Bronchial epithelial cell (primary cell): ENCODE data around the gene WASHC2A. TPM values are rescaled to one million over a fixed set of nuclear protein-coding genes. Genes with fewer than 3 reads are reported as not detected.
"Not testable (repeated sequence)": the region's sequence is repeated elsewhere in the genome, so short reads cannot be mapped to it uniquely, and the experiment has no call there.

Source experiments
- DNase-seq: peaks from one replicate; pipeline ENCODE4 v3.0.0-alpha.2; 2010; ENCODE audit warnings: low read depth
- FAIRE-seq: peaks from 2 replicates; lab custom pipeline; 2011; peaks lifted over from hg19 to GRCh38; lab: Jason Lieb, UNC
- H3K27me3 ChIP-seq: 2 replicates; pipeline ENCODE4 v1.5.1; 2011; ENCODE audit warnings: low read length; ENCODE audit not compliant: control insufficient read depth, insufficient read depth
- H3K36me3 ChIP-seq: 2 replicates; pipeline ENCODE4 v1.5.1; 2011; ENCODE audit warnings: low read length; ENCODE audit not compliant: control insufficient read depth, insufficient read depth
- H3K4me3 ChIP-seq: 2 replicates; pipeline ENCODE4 v1.5.1; 2011; ENCODE audit warnings: mild to moderate bottlenecking, low read depth, low read length, control low read depth
- total RNA-seq: library from RNA; depleted of rRNA; stranded (reverse); fragments of >200 nt; gene quantifications from 2 replicates; pipeline ENCODE4 v1.2.1, GENCODE V29; 2014
- TF ChIP-seq, protein P1 (sequence below): IDR thresholded peaks from 2 replicates; pipeline ENCODE4 v1.5.1; 2011; ENCODE audit warnings: mild to moderate bottlenecking, moderate library complexity, low read length, control low read depth, inconsistent platforms; ENCODE audit not compliant: insufficient read depth, severe bottlenecking

Gene WASHC2A, protein sequence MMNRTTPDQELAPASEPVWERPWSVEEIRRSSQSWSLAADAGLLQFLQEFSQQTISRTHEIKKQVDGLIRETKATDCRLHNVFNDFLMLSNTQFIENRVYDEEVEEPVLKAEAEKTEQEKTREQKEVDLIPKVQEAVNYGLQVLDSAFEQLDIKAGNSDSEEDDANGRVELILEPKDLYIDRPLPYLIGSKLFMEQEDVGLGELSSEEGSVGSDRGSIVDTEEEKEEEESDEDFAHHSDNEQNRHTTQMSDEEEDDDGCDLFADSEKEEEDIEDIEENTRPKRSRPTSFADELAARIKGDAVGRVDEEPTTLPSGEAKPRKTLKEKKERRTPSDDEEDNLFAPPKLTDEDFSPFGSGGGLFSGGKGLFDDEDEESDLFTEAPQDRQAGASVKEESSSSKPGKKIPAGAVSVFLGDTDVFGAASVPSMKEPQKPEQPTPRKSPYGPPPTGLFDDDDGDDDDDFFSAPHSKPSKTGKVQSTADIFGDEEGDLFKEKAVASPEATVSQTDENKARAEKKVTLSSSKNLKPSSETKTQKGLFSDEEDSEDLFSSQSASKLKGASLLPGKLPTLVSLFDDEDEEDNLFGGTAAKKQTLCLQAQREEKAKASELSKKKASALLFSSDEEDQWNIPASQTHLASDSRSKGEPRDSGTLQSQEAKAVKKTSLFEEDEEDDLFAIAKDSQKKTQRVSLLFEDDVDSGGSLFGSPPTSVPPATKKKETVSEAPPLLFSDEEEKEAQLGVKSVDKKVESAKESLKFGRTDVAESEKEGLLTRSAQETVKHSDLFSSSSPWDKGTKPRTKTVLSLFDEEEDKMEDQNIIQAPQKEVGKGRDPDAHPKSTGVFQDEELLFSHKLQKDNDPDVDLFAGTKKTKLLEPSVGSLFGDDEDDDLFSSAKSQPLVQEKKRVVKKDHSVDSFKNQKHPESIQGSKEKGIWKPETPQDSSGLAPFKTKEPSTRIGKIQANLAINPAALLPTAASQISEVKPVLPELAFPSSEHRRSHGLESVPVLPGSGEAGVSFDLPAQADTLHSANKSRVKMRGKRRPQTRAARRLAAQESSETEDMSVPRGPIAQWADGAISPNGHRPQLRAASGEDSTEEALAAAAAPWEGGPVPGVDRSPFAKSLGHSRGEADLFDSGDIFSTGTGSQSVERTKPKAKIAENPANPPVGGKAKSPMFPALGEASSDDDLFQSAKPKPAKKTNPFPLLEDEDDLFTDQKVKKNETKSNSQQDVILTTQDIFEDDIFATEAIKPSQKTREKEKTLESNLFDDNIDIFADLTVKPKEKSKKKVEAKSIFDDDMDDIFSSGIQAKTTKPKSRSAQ (N-terminal part only)
- 24.0 and 37.1 TPM in 2 replicates for total RNA-seq

DNA sequence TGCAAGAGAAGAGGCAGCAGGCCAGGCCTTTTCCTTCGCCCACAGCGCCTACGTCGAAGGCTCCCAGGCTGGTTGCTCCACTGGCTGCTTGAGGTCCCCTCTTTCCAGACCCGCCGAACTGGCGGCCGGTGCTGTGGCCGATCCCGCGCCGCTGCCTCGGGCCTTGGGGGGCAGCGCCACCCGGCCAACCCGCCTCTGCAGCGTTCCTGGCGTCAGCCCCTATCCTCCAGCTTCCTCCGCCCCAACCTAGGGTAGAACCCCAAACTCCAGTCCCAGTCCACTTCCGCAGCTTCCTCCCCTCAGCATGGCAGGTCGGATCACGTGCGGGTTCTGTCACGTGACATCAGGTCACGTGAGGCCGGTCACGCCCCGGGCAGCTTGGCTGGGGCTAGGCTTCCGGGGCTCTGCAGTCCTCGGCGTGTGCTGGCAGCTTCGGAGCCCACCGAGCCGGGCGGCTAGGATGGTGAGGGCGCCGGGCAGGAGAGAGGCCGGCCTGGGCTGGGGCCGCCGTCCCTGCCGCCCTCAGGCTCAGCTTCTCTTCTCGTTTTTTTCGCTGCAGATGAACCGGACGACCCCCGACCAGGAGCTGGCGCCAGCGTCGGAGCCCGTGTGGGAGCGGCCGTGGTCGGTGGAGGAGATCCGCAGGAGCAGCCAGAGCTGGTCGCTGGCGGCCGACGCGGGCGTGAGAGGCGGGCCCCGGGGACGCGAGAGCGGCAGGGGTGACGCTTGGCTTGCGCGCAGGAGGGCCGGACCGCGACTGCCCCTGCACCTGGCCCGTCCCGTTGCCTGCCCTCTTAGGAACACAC is at the start of gene WASHC2A:
TSS of gene WASHC2A (plus strand) at position 409 of the 806 bp plus-strand sequence. CDS start at position 461, 52 bp downstream.
- FAIRE-seq, H3K27me3 ChIP-seq, H3K36me3 ChIP-seq: not testable (repeated sequence)
- peak; percentile 40 for DNase-seq
- peak within 1 kb of the TSS; percentile 85 for H3K4me3 ChIP-seq

DNA sequence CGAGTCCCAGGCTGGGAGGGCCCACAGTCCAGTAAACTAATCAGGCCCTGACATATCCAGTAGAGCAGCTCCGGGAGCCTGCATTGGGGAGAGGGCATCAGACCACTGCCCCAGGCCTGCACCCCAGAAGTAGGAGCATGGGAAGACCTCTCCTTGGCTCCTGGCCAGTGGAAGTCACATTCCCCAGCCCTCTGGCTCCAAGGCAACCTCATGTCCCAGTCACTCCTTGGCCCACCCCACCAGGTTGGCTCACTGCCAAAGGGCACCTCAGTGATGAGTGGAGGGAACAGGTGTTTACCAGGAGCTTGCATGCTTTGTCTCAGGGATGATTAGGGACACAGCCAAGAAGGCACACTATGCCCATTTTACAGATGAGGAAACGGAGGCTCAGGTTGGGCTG is 48.5 kb upstream of the WASHC2A start:
- not testable (repeated sequence) for DNase-seq, H3K27me3 ChIP-seq, H3K36me3 ChIP-seq, FAIRE-seq, H3K4me3 ChIP-seq

DNA sequence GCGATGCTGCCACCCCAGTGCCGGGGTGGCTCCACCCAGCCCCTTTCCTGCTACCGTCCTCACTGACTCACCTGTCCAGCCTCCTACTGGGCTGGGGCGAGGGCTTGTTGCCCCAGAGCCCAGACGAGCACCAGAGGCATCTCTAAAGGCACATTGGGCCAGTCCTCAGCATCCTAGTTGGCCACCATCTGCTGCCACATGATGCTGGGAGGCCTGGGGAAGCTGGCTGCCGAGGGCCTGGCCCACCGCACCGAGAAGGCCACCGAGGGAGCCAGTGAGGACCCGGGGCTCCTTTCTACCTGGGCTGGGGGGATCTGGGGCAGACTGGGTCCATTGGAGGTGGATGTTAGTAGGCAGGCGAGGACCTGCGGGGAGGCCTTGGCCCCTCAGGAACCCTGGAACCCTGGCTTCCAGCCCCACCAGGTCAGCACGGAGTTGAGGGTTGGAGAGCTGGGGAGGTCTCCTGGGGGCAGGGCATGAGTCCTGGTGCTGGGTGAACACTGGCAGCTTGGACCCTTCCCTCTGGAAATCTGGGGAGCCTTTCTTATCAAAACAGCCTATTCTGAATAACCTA is 47.2 kb upstream of the WASHC2A start:
- not testable (repeated sequence) for H3K27me3 ChIP-seq, DNase-seq, FAIRE-seq, H3K36me3 ChIP-seq, H3K4me3 ChIP-seq

DNA sequence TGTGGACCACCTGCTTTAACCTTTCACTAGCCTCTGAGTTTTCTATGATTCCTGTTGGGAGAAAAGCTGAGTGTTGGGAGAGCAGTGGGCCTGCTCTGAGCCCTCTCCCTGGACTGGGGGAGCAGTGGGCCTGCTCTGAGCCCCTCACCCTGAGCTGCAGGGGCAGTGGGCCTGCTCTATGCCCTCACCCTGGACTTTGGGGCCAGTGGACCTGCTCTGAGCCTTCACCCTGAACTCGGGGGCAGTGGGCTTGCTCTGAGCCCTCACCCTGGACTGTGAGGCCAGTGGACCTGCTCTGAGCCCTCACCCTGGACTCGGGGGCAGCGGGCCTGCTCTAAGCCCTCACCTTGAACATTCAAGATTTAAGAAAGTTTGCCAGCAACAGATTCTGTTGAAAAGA is 46.1 kb upstream of the WASHC2A start:
- H3K36me3 ChIP-seq: no peaks in the 10 kb centered on the region
- DNase-seq (no peak), FAIRE-seq (no peak)
- no peak overlapping the region for H3K4me3 ChIP-seq
- TF ChIP-seq, protein P1, sequence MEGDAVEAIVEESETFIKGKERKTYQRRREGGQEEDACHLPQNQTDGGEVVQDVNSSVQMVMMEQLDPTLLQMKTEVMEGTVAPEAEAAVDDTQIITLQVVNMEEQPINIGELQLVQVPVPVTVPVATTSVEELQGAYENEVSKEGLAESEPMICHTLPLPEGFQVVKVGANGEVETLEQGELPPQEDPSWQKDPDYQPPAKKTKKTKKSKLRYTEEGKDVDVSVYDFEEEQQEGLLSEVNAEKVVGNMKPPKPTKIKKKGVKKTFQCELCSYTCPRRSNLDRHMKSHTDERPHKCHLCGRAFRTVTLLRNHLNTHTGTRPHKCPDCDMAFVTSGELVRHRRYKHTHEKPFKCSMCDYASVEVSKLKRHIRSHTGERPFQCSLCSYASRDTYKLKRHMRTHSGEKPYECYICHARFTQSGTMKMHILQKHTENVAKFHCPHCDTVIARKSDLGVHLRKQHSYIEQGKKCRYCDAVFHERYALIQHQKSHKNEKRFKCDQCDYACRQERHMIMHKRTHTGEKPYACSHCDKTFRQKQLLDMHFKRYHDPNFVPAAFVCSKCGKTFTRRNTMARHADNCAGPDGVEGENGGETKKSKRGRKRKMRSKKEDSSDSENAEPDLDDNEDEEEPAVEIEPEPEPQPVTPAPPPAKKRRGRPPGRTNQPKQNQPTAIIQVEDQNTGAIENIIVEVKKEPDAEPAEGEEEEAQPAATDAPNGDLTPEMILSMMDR: no peak
- H3K27me3 ChIP-seq: peaks cover 4% of the 10 kb centered on the region

DNA sequence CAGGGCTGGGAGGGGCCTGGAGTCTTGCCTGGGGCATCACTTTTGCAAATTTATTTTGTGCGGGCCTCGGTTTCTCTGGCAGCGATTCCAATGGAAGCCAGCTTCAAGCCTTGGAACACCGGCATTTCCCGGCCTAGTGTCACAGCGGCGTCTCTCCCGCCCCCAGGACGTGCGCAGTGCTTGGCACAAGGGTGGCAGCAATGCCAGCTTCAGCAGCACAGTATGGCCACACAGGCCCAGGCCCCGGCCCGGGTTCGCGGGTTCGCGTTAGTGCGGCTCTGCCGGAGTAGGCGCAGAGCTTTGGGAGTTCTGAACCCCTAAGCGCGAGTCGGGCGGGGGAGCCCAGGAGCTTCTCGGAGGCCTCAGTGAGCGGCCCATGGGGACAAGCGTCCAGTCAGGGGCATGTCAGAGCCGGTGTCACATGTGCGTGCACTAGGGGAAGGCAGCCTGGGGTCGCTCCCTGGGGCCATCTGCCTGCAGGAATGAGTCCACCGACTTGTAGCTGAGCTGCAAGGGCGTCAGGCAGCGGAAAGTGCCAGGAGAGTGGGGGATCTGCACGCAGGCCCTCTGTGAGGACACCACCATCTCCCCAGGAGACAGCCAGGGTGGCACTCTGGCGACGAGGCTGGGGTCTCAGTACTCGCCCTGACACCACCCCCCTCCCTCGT is 42.9 kb upstream of the WASHC2A start:
- not testable (repeated sequence) for H3K27me3 ChIP-seq, H3K4me3 ChIP-seq, DNase-seq, H3K36me3 ChIP-seq, FAIRE-seq

DNA sequence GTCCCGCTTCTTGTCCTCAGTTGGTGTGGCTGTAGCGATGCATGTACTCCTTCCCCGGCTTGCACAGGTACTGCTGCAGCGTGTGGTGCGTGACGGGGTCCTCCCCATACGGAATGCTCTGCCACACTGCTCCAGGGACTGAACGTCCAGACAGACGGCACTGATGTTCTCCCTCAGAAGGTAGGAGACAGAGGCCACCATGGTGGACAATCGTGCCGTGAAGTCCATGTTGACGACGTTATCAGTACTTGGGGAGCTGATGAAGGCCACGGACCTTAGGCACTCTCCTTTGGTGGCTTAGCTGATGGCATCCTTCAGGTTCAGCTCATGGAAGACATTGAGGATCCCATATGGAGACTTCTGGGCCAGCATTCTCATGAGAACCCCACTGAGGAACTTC is 42.1 kb upstream of the WASHC2A start:
- TF ChIP-seq, protein P1: no peak
- H3K36me3 ChIP-seq: no peaks in the 10 kb centered on the region
- DNase-seq: no peak
- FAIRE-seq: no peak
- no peak overlapping the region for H3K4me3 ChIP-seq
- peaks cover 4% of the 10 kb centered on the region for H3K27me3 ChIP-seq
